ENCODE measurements around the gene EML2. TPM values are rescaled to one million over a fixed set of nuclear protein-coding genes. Genes with fewer than 3 reads are reported as not detected.
"Not testable (repeated sequence)": the region's sequence is repeated elsewhere in the genome, so short reads cannot be mapped to it uniquely, and the experiment has no call there.

EML2 gene
- total and polyA plus RNA-seq, 2 donors from 2014 or later: 36.6 to 93.8 TPM

DNA sequence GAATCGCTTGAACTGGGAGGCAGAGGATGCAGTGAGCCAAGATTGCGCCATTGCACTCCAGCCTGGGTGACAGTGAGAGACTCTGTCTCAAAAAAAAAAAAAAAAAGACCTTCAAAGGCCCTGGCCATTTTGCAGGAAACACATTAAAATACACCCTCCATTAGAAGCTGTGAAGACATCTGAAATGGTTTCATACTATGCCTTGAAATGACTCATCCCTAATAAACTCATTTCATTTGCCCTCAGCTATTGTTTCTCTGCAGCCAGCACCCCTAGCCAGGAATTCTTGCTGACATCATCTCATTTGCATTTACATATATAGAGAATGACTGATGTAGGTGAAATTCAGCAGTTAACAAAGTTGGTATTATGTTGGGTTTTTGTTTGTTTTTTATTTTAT lies 8.7 kb downstream of the EML2 start:
- no peak overlapping the region for H3K4me3 ChIP-seq (ENCODE audit: low read length in 3 of 3)
- H3K9ac ChIP-seq (ENCODE audit: low read length in 3 of 3): no peak overlapping the region
- FAIRE-seq (no peak), DNase-seq (no peak)
- H3K27ac ChIP-seq (ENCODE audit: low read depth in 2 of 2, low read length in 2 of 2): no peak overlapping the region
- no peaks in the 10 kb centered on the region for H3K27me3 ChIP-seq (ENCODE audit: control insufficient read depth, insufficient read depth, low read length)
- H3K36me3 ChIP-seq (ENCODE audit: control insufficient read depth in 2 of 3, insufficient read depth in 3 of 3, low read length in 3 of 3): peaks cover 0 to 2% (median 2%) of the 10 kb centered on the region in 3 donors
- H3K9me3 ChIP-seq (ENCODE audit: control insufficient read depth in 2 of 3, insufficient read depth in 1 of 3, low read length in 3 of 3): no peaks in the 10 kb centered on the region
- intact Hi-C loops (cut with DNase I): no loop called here
- TF ChIP-seq, protein P1, sequence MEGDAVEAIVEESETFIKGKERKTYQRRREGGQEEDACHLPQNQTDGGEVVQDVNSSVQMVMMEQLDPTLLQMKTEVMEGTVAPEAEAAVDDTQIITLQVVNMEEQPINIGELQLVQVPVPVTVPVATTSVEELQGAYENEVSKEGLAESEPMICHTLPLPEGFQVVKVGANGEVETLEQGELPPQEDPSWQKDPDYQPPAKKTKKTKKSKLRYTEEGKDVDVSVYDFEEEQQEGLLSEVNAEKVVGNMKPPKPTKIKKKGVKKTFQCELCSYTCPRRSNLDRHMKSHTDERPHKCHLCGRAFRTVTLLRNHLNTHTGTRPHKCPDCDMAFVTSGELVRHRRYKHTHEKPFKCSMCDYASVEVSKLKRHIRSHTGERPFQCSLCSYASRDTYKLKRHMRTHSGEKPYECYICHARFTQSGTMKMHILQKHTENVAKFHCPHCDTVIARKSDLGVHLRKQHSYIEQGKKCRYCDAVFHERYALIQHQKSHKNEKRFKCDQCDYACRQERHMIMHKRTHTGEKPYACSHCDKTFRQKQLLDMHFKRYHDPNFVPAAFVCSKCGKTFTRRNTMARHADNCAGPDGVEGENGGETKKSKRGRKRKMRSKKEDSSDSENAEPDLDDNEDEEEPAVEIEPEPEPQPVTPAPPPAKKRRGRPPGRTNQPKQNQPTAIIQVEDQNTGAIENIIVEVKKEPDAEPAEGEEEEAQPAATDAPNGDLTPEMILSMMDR (IDR thresholded peaks at IDR 0.05; ENCODE audit: borderline replicate concordance, extremely low read depth, insufficient read depth): no peak
- no peaks in the 10 kb centered on the region for H3K4me1 ChIP-seq (ENCODE audit: control insufficient read depth in 2 of 3, insufficient read depth in 2 of 3, low read depth in 1 of 3, low read length in 3 of 3)

DNA sequence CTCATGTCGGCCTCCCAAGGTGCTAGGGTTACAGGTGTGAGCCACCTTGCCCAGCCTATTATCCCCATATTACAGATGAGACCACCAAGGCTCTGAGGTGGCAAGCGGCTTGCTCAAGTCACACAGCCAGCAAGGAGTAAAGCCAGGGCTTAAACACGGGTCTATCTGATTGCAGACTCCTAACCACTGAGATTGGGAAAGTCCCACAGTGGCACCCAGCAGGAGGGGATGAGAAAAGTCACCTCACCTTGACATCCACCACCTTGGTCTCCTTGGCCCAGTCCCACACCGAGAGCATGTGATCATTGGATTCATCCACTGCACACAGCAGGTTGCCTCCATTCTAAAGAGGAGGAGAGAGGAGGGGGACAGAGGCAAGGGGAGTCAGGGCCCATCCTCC lies 9.5 kb downstream of the EML2 start:
- no peaks in the 10 kb centered on the region for H3K4me1 ChIP-seq (ENCODE audit: control insufficient read depth in 2 of 3, insufficient read depth in 2 of 3, low read depth in 1 of 3, low read length in 3 of 3)
- intact Hi-C loops (cut with DNase I): no loop called here
- no peak for FAIRE-seq

GRCh38 chr19:45628219-45628618 lies 11.0 kb downstream of the EML2 start:
- H3K36me3 ChIP-seq (ENCODE audit: control insufficient read depth in 2 of 3, insufficient read depth in 3 of 3, low read length in 3 of 3); H3K27me3 ChIP-seq (ENCODE audit: control insufficient read depth, insufficient read depth, low read length); H3K27ac ChIP-seq (ENCODE audit: low read depth in 2 of 2, low read length in 2 of 2); H3K9me3 ChIP-seq (ENCODE audit: control insufficient read depth in 2 of 3, insufficient read depth in 1 of 3, low read length in 3 of 3); H3K9ac ChIP-seq (ENCODE audit: low read length in 3 of 3); H3K4me3 ChIP-seq (ENCODE audit: low read length in 3 of 3); DNase-seq; intact Hi-C loops (cut with DNase I); FAIRE-seq; H3K4me1 ChIP-seq (ENCODE audit: control insufficient read depth in 2 of 3, insufficient read depth in 2 of 3, low read depth in 1 of 3, low read length in 3 of 3): not testable (repeated sequence)

More for the DNA sequence above, 9.5 kb downstream of the EML2 start:
- no peaks in the 10 kb centered on the region for H3K27me3 ChIP-seq (ENCODE audit: control insufficient read depth, insufficient read depth, low read length)
- H3K9me3 ChIP-seq (ENCODE audit: control insufficient read depth in 2 of 3, insufficient read depth in 1 of 3, low read length in 3 of 3): no peaks in the 10 kb centered on the region
- no peak overlapping the region for H3K4me3 ChIP-seq (ENCODE audit: low read length in 3 of 3)
- TF ChIP-seq, protein P1 (IDR thresholded peaks at IDR 0.05; ENCODE audit: borderline replicate concordance, extremely low read depth, insufficient read depth): no peak
- no peak overlapping the region for H3K27ac ChIP-seq (ENCODE audit: low read depth in 2 of 2, low read length in 2 of 2)
- DNase-seq: no peak
- peaks cover 0 to 2% (median 2%) of the 10 kb centered on the region in 3 donors for H3K36me3 ChIP-seq (ENCODE audit: control insufficient read depth in 2 of 3, insufficient read depth in 3 of 3, low read length in 3 of 3)
- H3K9ac ChIP-seq (ENCODE audit: low read length in 3 of 3): no peak overlapping the region

- DNase-seq (no peak), FAIRE-seq (no peak)
- intact Hi-C loops (cut with DNase I): no loop called here
- Histone ChIP-seq H3K27ac (ENCODE audit: low read depth in 2 of 2, low read length in 2 of 2) (no peak overlapping the region), H3K4me1 (ENCODE audit: control insufficient read depth in 2 of 3, insufficient read depth in 2 of 3, low read depth in 1 of 3, low read length in 3 of 3) (no peaks in the 10 kb centered on the region), H3K36me3 (ENCODE audit: control insufficient read depth in 2 of 3, insufficient read depth in 3 of 3, low read length in 3 of 3) (peaks cover 0 to 9% (median 7%) of the 10 kb centered on the region in 3 donors), H3K4me3 (ENCODE audit: low read length in 3 of 3) (no peak overlapping the region), H3K9ac (ENCODE audit: low read length in 3 of 3) (no peak overlapping the region), H3K27me3 (ENCODE audit: control insufficient read depth, insufficient read depth, low read length) (no peaks in the 10 kb centered on the region), H3K9me3 (ENCODE audit: control insufficient read depth in 2 of 3, insufficient read depth in 1 of 3, low read length in 3 of 3) (no peaks in the 10 kb centered on the region)
- TF ChIP-seq, protein P1 (IDR thresholded peaks at IDR 0.05; ENCODE audit: borderline replicate concordance, extremely low read depth, insufficient read depth): no peak
These were observed 15.2 kb downstream of the EML2 start for GRCh38 chr19:45623984-45624383.
